SIG-M5 (cell line): ENCODE measurements around the gene CARMIL1.

Experiments
- DNase-seq: peaks from one replicate; lab custom pipeline; 2025; lab: John Stamatoyannopoulos, UW

CARMIL1 gene

DNA sequence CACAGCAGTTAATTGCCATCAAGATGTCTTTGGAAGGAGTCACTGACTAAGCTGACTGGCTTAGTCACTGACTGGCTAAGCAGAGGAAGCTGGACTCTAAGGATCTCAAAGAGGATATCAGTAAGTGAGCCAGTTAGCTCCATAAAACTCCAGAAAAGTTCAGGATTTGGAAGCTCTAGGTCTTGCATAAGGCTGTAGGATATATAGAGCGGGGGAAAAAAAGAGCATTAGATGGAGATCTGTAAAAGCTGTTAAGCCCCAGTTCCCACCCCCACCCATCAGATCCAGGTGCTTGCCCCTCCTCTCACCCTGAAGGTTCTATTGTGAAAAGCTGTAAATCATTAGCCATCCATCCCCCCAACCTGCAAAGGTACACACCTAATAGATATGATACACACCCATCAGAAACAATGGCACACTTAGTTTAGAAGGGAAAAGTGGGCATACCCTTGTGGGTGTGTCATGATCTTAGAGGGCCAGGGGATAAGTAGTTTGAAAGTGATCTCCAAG, 32.2 kb downstream of the CARMIL1 start:
- DNase-seq = no peak

DNA sequence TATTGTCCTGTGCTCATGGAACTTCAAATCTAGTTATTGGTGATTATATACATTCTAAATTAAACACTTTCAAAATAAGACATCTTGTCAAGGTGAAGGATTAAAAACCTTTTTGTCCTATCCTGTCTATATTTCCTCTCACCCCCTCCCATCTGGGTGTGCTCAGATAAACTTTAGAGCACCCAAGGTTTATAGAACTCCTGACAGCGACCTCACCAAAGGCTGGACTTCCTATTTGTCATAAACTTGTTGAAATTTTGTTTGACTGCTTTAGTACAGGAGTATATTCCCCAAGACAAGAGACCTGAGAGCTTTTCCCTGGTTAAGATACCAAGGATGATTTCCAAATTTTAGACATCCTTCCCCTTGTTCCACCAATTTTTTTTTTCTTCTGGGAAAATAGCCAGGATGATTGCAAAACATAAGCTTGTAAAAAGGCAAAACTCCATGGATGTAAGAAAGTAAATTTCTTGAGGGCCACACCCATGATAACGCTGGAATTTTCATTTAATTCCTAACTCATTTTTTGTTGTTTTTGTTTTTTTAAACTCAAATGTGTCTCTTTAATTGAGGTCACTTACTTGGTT, 33.0 kb downstream of the CARMIL1 start:
- no peak for DNase-seq

DNA sequence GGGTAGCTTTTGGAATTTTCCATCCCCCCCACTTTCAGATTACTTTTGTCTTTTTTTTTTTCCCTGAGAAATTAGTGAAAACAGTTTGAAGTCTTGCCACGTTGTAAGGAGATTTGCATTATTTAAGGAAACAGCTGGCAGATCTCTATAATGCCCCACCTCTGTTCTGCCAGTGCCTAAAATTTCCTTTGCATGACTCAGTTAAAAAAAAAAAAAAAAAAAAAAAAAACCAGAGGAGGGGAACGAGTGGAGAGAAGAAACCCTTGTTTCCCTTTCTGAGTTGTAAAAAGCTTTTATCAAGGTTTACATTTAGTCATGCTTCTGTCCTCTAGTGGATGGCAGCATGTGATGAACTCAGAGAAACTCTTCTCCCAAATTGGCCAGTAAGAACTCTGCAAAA, 33.5 kb downstream of the CARMIL1 start:
- DNase-seq = no peak

DNA sequence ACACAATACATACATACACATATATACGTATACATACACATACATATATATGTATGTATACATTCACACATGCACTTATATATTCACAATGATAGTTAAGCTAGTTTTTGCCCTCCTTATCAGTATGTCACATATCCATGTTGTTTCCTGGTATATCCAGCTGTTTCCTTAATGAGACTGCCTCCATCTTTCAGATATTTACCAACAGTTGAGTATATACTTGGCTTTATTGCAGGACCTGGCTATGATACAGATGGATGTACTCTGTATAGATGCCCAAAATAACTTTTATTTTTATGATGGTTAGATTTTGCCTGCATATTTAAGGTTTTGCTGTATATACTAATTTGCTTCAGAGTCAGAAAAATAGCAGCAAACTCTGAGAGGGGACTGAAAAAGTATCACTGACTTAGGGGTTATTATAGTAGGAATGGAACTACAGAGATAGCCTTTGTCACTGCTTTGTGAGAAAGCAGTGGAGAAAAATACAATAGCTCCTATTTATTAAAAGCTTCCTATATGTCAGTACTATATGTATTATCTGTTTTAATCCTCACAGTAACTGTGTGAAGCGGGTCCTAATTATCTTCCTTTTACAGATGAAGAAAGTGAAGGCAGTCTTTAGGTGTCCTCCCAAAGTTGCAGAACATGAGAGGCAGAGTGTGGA, 35.5 kb downstream of the CARMIL1 start:
- no peak for DNase-seq

DNA sequence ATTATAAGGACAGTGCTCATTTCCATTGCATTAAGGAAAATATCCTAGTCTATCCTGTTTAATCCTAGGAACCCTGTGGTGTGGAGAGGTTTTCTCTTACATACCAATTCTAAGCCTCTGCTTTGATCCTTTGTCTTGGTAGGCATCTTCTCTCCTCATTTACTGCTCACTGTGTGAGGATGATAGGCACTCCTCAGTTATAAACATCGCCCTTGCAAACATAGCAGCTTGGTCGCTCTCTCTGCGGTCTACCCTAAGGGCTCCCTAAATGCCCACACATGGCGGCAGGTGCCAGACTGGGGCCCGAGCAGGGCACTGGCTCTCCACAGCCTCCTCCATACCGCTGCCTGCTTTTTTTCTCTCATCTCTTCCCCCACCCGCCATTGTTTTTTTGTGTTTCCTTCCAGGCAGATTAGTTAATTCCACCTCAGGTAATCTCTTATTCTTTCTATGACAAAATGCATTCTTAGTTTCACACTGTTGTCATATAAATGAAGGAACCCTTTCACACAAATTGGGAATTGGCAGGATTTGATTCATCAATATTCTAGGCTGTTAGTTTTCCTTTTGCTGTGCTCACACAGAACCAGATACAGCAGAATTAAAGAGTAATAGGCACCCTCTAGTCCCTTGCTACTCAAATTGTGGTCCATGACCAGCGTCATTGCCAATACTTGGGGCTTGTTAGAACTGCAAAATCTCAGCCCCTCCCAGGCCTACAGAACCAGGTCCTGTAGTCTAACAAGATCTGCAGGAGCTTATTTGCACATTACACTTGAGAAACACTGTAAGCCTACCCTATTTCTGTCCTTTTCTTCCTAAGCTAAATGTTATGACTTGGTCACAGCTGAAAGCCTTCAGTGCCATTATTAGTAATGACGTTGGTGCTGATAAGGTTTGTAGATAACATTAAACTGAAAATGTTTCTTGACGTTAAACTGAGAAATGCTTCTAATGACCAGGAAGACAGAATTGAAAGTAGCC, 36.3 kb downstream of the CARMIL1 start:
- DNase-seq = no peak

DNA sequence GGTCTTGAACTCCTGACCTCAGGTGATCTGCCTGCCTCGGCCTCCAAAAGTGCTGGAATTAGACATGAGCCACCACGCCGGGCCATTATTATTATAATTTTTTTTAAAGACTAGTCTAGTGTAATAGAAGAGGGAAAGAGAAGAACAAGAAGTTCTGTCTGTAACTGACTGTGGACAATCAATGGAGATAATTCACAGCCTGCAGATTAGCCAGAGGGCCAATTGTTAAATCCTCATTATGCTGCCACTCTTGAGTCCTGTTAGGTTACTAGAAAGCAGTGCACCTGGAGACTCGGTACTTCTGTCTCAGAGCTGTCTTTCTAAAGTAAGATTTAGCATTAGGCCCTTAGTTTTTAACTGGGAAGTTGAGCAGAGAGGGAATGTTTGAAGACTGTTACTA, 37.5 kb downstream of the CARMIL1 start:
- DNase-seq = no peak

DNA sequence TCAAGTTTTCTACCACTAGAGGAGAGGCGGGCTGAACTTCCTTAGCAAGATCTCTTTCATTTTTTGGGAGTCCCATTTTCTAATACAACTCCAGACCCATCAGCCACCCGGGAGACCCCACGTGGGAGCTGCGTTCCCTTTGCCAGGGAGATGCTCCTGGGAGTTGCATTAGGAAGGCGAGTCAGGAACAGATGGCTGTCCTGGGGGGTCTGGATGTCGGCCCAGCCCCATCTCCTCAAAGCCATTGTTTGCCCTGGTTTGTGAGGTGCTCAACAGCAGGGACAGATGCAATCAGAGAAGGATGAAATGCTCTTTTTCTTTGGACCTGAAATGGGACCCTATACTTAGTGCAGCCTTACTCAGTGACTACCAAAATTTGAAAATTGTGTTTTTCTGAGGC, 39.4 kb downstream of the CARMIL1 start:
- DNase-seq = no peak

DNA sequence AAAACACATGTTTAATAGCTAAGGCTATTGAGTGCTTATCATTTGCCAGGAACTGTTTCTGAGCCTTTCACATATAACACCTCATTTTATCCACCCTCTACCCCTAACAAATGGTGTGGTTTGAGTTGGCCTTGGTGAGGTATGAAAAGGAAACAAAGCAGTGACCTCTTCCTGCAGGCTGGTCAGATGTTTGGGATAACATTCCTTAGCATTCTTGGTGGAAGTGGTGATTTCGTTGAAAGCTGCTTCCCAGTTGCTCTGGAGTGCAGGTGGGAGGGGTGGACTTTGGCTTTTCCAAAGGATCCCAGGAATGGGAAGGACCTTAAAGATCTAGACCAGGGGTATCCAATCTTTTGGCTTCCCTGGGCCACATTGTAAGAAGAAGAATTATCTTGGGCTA, 41.3 kb downstream of the CARMIL1 start:
- DNase-seq = no peak

DNA sequence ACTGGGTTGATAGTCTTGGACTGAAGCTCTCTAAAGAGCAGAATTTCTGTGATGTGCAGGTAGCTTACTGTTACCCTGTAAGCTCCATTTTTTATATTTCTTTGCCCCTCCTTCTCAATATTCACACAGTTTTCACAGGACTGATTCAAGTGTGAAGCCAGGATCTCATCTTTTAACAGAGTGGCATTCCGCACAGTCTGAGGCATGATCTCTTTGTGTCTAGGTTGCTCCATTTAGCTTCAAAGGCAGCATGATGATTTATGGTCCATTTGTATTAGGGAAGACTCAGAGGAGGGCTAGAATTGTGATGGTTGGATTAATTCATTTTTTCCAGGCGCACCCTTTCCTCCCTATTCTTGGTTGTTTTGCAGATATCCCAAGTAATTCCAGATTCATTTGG, 43.5 kb downstream of the CARMIL1 start:
- DNase-seq = no peak

DNA sequence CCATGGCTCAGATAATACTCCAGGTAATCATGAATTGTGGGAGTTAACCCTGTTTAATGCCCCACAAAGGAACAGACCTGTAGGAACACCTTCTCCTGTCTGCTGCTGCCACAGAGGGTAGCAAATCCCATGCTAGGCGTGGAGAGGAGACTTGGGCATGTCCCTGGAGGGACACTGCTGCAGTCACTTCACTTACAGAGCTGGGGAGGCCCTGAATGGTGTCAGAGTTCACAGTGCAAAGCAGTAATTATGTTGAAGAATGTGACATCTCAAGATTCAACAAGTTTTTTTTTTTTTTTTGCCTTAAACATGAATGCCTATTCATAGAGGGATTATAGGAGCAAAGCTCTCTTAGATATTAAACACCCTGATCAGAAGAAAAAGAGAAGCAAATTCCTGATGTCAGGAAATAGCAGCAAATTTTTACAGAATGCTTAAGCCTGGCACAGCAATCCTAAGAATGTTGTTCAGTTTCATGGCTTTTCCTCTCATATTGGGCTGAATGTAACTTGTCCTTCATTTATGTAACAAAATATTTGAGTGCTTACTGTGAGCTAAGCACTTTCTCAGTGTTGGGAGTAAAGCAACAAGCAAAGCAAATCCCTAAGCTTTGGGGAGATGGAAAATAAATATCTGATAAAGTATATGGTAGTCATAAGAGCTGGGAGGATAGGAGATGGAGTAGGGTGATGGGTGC, 45.0 kb downstream of the CARMIL1 start:
- DNase-seq = no peak

DNA sequence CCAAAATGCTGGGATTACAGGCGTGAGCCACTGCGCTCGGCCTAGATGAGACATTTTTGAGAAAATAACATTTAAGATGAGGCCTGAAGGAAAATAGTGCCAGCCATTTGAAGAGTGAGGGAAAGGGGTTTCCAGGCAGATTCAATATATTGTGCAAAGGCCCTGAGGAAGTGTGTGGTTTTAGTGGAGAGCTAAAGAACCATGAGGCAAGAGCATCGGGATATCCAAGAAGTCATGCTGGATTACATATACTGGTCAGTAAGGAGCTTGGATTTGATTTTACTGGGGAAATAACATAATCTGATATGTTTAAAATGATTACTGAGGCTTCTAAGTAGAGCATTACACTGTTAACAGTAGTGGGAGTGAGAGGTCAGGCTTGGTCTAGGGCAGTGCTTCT, 47.0 kb downstream of the CARMIL1 start:
- no peak for DNase-seq

DNA sequence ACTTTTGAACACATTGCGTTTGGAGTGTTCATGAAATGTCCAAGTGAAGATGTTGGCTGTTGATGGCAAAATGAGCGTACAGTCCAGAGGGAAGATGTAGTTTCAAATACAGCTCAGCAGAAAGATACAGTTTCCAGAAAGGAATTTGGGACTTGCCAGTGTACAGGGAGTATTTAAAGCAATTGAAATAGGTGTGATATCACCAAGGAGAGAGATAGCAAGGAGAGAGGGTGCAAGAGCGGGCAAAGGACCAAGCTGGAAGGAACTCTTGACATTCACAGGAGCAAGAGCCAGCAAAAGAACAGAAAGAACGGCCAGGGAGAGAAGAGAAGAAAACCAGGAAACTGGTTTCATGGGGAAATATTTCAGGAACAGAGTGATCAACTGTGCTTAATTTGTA, 47.8 kb downstream of the CARMIL1 start:
- DNase-seq = no peak

DNA sequence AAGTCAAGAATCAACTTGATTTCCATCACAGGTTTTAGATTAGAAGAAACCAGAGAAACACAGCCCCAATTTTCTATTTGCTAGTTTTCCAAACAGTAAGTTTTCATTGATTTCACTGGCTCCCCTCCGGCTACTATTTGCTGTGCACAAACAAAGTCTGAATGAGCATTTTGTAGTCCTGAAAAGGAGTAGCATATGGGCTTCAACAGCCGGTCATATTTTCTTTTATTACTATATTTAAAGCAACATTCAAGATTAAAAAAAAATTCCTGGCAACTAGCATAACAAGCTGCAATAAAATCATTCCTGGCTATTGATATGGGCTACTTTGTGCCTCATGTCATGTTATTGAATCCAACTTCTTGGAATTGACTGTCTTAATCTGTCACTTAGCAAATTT, 48.3 kb downstream of the CARMIL1 start:
- DNase-seq = no peak

DNA sequence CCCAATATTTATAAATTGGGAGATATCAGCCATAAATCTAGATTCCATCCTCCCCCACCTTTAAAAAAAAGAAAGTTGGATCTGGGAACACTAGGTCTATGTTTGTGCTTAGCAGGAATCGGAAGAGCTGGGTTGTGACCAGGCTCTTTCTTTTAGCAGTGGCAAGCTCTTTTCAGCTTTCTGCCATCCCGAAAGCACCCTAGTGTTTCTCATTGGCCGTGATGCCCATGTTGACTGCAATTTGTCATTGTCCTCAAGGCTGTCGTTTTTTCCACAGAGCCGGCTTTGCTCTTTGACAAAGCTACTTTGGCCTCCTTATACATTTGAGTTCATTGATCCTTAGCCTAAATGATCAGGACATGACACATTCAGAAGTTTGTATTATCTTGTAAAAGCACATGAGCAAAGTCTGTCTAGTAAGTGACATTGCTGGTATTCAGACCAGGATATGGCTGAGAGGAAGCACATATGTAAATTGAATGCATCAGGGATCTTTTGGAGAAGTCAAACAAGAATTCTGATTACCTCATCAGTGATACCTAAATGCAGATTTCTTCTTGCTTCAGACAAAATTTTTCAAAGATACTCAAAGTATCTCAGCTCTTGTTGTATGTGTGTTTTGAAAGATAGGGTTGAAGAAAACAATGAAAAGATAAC, 50.1 kb downstream of the CARMIL1 start:
- no peak for DNase-seq

DNA sequence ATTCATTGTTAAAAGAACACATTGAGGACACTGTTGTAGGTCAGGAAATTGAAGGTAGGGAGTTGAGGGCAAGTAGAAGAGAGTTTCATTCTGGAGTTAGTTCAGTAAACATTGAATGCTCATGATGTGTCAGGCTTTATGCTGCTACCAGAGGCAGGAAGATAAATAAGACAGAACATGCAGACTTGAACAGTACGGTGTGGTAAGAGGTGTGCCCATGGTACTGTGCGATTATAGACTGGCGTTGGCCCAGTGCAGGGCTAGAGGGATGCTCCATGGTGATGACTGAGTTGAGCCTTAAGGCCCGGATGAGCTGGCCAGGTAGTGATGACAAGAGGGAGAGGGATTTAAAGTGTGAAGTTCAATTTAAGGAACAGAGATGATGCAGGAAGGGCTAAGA, 50.8 kb downstream of the CARMIL1 start:
- DNase-seq = no peak

DNA sequence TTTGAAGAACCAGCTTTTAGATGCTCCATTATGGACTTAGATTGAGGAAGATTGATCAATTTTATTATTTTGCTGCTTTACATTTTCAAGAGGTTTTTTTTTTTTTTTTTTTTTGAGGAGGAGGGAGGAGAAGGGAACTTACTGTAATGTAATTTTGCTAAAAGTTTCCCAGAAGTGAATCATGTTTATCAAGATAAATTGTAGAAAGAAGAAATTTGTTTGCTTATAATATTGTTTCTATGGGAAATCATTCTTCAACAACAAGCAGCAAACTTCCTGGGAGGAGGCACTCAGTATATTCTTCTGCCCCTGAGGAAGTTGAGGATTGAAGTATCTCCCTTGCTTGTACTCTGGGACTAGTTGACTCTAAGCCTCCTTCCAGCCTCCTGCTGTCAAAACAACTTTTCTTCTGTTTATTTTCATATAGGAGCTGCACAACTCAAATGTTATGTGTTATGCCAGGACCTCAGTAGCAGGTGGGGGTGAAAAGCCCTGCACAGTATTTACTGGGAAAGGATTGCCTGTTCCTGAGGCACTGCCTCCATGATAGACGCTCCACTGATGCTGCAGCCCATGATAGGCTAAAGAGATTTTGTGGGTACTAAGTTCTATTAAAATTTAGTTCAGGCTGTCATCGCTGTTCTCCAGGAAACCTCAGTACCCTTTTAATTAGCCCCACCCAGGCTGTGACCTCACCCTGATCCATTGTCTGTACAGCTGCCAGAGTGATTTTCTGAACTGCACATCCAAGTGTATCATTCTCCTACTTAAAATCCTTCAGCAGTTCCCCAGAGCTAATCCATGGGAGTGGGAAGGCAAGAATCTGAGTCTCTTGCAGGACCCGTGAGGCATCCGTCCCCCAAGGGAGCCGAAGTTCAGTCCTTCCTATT, 51.9 kb downstream of the CARMIL1 start:
- no peak for DNase-seq

DNA sequence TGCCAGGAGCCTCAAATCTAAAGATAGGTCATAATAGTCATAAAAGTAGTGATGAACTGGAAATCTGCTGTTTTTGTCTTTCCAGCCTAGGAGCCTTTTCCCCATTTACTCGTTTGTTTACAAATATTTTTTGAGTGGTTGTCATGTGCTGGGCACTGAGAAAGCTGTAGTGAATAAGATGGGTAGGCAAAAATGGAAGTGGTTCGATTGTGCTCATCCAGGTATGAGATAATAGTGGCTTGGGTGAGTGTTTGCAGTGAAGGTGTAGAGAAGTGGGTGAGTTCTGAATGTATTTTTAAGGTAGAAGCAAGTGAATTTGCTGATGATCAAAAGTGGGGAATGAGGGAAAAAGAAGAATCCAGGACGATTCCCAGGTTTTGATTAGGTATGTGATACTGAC, 53.0 kb downstream of the CARMIL1 start:
- no peak for DNase-seq

DNA sequence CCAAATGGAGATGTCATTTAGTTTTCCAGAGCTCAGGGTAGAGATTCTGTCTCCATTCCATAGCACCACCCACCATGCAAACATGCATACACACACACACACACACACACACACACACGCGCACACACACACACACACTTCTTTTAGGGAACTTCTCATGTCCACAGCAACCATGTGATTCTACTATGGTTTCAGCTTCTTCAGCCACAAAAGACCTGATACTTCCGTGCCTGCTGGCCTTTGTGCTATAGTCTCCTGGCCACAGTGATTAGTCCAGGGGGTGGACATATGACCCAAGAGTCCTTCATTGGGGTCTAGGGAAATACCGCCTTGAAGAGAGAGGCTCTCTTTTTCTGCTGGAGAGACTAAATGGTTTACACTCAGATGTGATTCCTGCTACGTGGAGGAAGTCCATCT, 53.5 kb downstream of the CARMIL1 start:
- no peak for DNase-seq

DNA sequence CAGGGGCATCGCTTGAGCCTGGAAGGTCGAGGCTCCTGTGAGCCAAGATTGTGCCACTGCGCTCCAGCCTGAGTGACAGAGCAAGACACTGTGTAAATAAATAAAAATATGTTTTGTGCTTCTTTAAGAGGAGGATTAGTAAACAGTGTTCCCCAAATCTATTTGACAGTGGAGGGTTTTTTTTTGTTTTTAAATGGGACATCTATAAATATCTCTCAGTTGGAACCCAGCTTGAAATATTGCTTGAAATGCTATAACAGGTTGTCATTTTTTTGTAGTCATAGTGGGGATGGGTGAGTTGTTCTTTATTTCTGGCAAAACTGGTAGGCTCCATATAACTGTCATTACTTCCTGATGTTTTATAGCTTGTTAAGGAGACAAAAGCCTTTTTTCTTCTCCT, 54.3 kb downstream of the CARMIL1 start:
- DNase-seq = no peak

DNA sequence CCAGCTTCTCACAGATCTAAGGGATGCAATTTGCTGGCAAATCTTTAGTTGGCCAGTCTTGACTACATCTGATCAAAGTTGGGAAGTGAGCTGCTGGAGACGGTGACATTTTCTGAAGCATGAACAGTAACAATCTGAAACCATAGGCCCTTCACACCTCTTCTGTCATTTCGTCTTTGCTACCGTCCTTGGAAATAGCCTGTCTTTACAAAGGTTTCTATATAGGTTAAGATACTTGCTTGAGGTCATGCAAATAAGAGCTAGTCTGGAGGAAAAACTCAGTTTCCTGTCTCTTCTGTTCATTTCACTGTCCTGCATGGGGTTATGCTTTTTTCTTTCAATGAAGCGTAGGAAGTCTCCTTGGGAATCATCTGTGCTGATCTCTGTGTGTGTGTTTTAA, 55.6 kb downstream of the CARMIL1 start:
- DNase-seq = no peak

DNA sequence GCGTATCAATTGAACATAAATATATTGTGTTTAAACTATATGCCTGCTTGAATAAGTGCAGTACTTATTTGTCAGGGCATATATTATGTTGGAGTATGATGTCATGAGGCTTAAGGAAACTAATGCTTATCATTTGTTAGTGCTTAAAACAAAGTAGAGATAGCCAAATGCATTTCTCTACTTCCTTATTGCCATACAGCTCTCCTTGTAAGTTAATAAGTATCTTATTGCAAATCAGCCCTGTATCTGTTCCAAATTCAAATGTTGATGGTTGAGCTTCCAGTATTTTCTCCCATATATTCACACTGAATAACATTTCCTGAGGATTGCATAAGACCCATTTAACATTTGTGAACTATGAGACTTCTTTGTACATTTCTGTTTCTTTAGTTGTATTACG, 57.8 kb downstream of the CARMIL1 start:
- DNase-seq = no peak
